ENCODE data around the gene PGC. TPM values are rescaled to one million over a fixed set of nuclear protein-coding genes. Genes with fewer than 3 reads are reported as not detected.

Gene PGC
- total RNA-seq, 4 donors from 2014 or later: 0.62 TPM; not detected in 3

DNA sequence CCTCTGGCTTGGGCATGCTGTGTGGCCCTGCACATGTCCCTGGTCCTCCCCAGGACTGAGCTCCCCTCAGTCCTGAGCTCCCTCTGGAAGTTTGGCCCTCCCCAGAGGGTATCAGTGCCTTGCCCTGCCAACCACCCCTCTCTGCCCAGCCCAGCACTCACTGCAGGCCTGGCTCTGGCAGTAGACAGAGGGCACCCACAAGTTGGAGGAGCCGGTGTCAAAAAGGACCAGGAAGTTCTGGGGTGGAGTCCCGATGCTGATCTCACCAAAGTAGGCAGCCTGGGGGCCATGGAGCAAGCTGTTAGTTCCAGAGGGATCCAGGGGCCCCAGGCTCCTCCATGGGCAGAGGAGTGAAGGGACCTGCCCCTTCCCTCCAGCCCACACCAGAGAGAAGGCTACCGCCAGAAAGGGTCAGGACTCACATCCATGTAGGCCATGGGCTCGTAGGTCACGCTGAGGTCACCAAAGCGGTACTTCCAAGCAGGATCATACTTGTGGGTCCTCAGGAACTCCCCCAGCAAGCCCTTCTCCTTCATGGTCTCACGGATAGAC, 2.9 kb downstream of the PGC start:
- H3K27me3 ChIP-seq: no peaks in the 10 kb centered on the region
- no peaks in the 10 kb centered on the region for H3K9me3 ChIP-seq
- ATAC-seq: no peak
- no peaks in the 10 kb centered on the region for H3K36me3 ChIP-seq
- no peak overlapping the region for H3K4me3 ChIP-seq
- WGBS, 2 donors (ENCODE audit: low coverage in 1 of 2): 40 to 100% methylated on average over 1 of the region's 7 CpGs
- no peak overlapping the region for H3K27ac ChIP-seq
- H3K4me1 ChIP-seq: no peaks in the 10 kb centered on the region
- no peak for TF ChIP-seq POLR2A (IDR thresholded peaks at IDR 0.05)
- no peak for TF ChIP-seq POLR2AphosphoS5 (IDR thresholded peaks at IDR 0.05)
- TF ChIP-seq, protein P1, sequence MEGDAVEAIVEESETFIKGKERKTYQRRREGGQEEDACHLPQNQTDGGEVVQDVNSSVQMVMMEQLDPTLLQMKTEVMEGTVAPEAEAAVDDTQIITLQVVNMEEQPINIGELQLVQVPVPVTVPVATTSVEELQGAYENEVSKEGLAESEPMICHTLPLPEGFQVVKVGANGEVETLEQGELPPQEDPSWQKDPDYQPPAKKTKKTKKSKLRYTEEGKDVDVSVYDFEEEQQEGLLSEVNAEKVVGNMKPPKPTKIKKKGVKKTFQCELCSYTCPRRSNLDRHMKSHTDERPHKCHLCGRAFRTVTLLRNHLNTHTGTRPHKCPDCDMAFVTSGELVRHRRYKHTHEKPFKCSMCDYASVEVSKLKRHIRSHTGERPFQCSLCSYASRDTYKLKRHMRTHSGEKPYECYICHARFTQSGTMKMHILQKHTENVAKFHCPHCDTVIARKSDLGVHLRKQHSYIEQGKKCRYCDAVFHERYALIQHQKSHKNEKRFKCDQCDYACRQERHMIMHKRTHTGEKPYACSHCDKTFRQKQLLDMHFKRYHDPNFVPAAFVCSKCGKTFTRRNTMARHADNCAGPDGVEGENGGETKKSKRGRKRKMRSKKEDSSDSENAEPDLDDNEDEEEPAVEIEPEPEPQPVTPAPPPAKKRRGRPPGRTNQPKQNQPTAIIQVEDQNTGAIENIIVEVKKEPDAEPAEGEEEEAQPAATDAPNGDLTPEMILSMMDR (IDR thresholded peaks at IDR 0.05): no peak
- no peak for TF ChIP-seq EP300 (IDR thresholded peaks at IDR 0.05)

DNA sequence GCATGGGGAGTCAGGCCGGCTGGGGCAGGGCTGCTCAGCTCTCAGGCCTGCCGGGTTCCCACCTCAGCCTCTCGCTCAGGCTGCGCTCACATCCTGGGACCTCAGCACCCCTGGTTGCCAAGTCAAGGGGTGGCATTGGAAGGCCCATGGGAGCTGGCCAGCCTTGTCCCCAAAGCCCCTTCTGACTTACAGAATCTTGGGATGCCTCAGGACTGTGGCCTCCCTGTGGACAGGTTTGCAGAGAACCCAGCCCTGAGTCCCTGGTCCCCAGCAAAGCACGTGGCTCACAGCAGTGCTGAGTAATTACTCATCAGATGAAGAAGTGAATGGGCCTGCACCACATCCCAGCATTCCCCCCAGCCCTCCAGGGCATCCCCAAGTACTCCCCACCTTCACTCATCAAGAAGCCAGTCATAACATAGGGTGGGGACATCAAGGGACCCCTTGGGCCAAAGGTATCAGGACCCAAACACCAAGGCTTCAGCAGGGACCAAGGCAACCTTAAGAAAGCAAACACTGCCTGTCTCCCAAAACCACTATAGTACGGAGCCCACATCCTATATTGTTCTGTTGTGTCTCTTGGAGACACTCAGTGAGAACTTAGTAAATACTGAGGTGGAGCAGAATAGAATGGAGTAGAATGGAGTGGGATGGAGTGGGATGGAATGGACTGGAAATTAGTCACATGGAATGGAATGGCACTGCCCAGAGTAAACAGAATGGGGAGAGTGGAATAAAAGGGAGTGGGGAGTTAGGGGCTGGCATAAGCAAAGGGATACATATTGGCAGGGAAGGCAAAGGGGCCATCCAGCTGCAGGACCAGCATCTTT, 3.6 kb downstream of the PGC start:
- Histone ChIP-seq H3K27ac (no peak overlapping the region), H3K9me3 (no peaks in the 10 kb centered on the region), H3K27me3 (no peaks in the 10 kb centered on the region), H3K4me3 (no peak overlapping the region), H3K4me1 (no peaks in the 10 kb centered on the region), H3K36me3 (no peaks in the 10 kb centered on the region)
- TF ChIP-seq POLR2AphosphoS5 (IDR thresholded peaks at IDR 0.05): no peak
- no peak for ATAC-seq
- WGBS, 2 donors (ENCODE audit: low coverage in 1 of 2): 90% methylated on average over 5 of the region's 6 CpGs; no CpG with 5 or more reads in 1 of the 2 donors

DNA sequence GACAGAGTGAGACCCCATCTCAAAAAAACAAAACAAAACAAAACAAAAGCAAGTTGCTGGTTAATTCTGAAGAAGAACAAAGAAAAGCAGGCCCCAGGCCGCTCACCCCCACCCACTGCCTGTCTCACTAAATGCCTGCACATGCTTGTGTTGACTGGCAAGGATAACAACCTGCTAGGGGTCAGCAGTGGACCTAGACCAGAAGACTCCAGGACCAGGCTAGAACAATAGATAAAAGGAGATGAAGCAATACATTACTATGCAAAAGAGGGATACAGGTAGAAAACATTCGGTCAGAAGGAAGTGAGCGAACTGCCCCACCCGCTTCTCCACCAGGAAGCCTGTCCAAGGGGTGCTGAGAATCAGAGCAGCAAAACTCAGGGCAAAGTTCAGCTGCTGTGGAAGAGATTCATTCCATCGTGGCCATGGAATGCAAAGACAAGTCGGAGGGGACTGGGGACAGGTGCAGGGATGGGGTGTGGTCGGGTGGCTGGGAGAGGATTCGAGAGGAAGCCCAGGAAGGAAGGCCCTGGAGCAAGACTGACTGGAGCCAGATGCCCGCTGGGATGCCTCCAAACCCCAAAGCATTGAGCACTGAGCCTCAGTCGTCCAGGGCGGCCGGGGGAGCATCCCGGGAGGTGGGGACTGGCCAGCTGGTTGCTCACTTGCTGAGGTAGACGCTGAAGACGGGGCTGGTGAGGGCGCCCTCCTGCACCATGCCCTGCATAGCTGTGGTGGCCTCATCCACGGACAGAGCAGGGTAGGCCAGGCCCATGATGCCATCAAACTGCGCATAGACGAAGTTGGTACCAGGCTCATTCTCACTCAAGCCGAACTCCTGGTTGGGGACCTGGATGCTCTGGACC, 5.3 kb downstream of the PGC start:
- 82 to 88% methylated on average over 12 to 15 of the region's 20 CpGs for WGBS, 2 donors (ENCODE audit: low coverage in 1 of 2)
- H3K9me3 ChIP-seq: no peaks in the 10 kb centered on the region
- H3K27me3 ChIP-seq: no peaks in the 10 kb centered on the region
- no peak overlapping the region for H3K4me3 ChIP-seq
- ATAC-seq: no peak
- H3K4me1 ChIP-seq: no peaks in the 10 kb centered on the region
- TF ChIP-seq POLR2AphosphoS5 (IDR thresholded peaks at IDR 0.05) (no peak), POLR2A (IDR thresholded peaks at IDR 0.05) (no peak), EP300 (IDR thresholded peaks at IDR 0.05) (no peak)
- TF ChIP-seq, protein P1 (IDR thresholded peaks at IDR 0.05): no peak
- no peak overlapping the region for H3K27ac ChIP-seq
- H3K36me3 ChIP-seq: no peaks in the 10 kb centered on the region

DNA sequence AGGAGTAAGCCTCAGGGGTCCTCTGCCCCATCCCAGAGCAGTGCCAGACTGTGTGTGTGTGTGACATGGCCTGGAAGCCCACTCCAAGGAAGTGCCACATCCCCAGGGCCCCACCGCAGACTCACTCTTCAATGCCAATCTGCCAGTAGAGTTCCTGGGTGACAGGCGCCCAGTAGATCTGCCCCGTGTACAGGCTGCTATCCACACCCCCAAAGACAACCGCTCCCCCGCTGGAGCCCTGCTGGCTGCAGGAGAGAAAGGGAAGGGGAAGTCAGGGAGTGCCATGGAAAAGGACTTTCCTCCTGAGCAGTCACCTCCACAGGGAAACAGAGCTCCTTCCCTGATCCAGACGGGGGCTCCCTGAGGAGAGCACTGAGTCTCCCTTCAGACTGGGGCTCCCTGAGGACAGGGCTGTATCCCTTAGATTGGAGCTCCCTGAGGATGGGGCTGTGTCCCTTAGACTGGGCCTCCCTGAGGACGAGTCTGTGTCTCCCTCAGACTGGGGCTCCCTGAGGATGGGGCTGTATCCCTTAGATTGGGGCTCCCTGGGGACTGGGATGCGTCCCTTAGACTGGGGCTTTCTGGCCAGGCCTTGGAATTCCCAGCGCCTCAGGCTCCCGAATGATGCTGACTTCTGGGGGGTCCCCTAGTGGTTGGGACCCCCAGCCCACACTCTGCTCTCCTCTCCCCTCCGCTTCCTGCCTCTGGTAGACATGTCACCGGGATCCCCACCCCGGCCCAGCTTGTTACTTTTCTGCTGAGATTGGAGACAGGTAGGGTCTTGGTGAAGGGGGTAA, 6.6 kb downstream of the PGC start:
- WGBS, 2 donors (ENCODE audit: low coverage in 1 of 2): 53 to 80% methylated on average over 2 to 3 of the region's 13 CpGs
- no peak for ATAC-seq

More for the DNA sequence above, 6.6 kb downstream of the PGC start:
- Histone ChIP-seq H3K4me3 (no peak overlapping the region), H3K27me3 (no peaks in the 10 kb centered on the region), H3K27ac (no peak overlapping the region), H3K36me3 (no peaks in the 10 kb centered on the region), H3K9me3 (no peaks in the 10 kb centered on the region), H3K4me1 (peaks cover 0 to 7% (median 0%) of the 10 kb centered on the region in 3 donors)
- no peak for TF ChIP-seq EP300 (IDR thresholded peaks at IDR 0.05)
- no peak for TF ChIP-seq POLR2A (IDR thresholded peaks at IDR 0.05)
- TF ChIP-seq POLR2AphosphoS5 (IDR thresholded peaks at IDR 0.05): no peak
- TF ChIP-seq, protein P1 (IDR thresholded peaks at IDR 0.05): no peak
